K562 (cell line): ENCODE results near the gene KRTAP4-7.
"Not testable (repeated sequence)": the region's sequence is repeated elsewhere in the genome, so short reads cannot be mapped to it uniquely, and the experiment has no call there.

Experiments
- ATF3 ChIP-seq, 2 experiments: fragments of 450-650 bp in 1 of 2; sonication (generic) in 1 of 2; formaldehyde crosslinking in 1 of 2; IDR thresholded peaks in 1 of 2; conservative IDR thresholded peaks in 1 of 2; 2 replicates each; pipeline versions ENCODE4 v1.6.1 to v1.8.1; 2016 to 2023; ENCODE audit warnings: mild to moderate bottlenecking in 2 of 2, moderate library complexity in 2 of 2, inconsistent platforms in 1 of 2, missing genetic modification reagents in 1 of 2
- CEBPZ ChIP-seq: fragments of 150-350 bp; IDR thresholded peaks from 2 replicates; pipeline ENCODE4 v1.6.1; 2014; ENCODE audit warnings: low read depth, mild to moderate bottlenecking, low read length, borderline replicate concordance
- GTF2E2 ChIP-seq: fragments of 200-800 bp; sonication (Bioruptor generic); IDR thresholded peaks from 2 replicates; pipeline ENCODE4 v1.6.1; 2016; ENCODE audit warnings: missing genetic modification characterization, missing compliant biosample characterization
- MXI1 ChIP-seq: IDR thresholded peaks from 2 replicates; pipeline ENCODE4 v1.6.1; 2011; ENCODE audit warnings: low read depth, mild to moderate bottlenecking, improper control_type of control experiment, low read length
- NFYB ChIP-seq: IDR thresholded peaks from 2 replicates; pipeline ENCODE4 v1.6.1; 2011; ENCODE audit warnings: mild to moderate bottlenecking, moderate library complexity; ENCODE audit not compliant: insufficient read length; ENCODE audit errors: extremely low read depth
- RAD51 ChIP-seq: fragments of 450-650 bp; IDR thresholded peaks from 2 replicates; pipeline ENCODE4 v1.7.1; 2016; ENCODE audit warnings: low read depth, mild to moderate bottlenecking, borderline replicate concordance
- RNF2 ChIP-seq: sonication (generic); IDR thresholded peaks from 2 replicates; pipeline ENCODE4 v1.6.1; 2016
- TBL1XR1 ChIP-seq, 2 experiments: IDR thresholded peaks; 2 replicates each; pipeline ENCODE4 v1.6.1; 2012; ENCODE audit warnings: improper control_type of control experiment in 2 of 2, low read length in 2 of 2, mild to moderate bottlenecking in 1 of 2
- THRB ChIP-seq: fragments of 450-650 bp; formaldehyde crosslinking; conservative IDR thresholded peaks from 2 replicates; pipeline ENCODE4 v1.4.0; 2022; ENCODE audit warnings: mild to moderate bottlenecking, missing genetic modification characterization
- ZNF239 ChIP-seq: fragments of 250-450 bp; sonication (Bioruptor Pico); IDR thresholded peaks from 2 replicates; pipeline ENCODE4 v1.4.0; 2020; ENCODE audit warnings: mild to moderate bottlenecking
- ZNF764 ChIP-seq: fragments of 250-450 bp; sonication (Bioruptor Pico); IDR thresholded peaks from 2 replicates; pipeline ENCODE4 v1.4.0; 2020; ENCODE audit warnings: low read depth, mild to moderate bottlenecking, moderate library complexity
- ZNF785 ChIP-seq: fragments of 250-450 bp; sonication (Bioruptor Pico); IDR thresholded peaks from 2 replicates; pipeline ENCODE4 v1.4.0; 2020; ENCODE audit warnings: mild to moderate bottlenecking
- TF ChIP-seq, protein P1 (sequence below), 3 experiments: IDR thresholded peaks in 2 of 3; conservative IDR thresholded peaks in 1 of 3; 2 replicates each; pipeline ENCODE4 v1.5.1; 2011 to 2012; ENCODE audit warnings: low read length in 3 of 3, mild to moderate bottlenecking in 3 of 3, control low read depth in 2 of 3, improper control_type of control experiment in 1 of 3, inconsistent platforms in 1 of 3, low read depth in 1 of 3, mixed read lengths in 1 of 3, moderate library complexity in 1 of 3; ENCODE audit not compliant: insufficient read depth in 2 of 3

DNA sequence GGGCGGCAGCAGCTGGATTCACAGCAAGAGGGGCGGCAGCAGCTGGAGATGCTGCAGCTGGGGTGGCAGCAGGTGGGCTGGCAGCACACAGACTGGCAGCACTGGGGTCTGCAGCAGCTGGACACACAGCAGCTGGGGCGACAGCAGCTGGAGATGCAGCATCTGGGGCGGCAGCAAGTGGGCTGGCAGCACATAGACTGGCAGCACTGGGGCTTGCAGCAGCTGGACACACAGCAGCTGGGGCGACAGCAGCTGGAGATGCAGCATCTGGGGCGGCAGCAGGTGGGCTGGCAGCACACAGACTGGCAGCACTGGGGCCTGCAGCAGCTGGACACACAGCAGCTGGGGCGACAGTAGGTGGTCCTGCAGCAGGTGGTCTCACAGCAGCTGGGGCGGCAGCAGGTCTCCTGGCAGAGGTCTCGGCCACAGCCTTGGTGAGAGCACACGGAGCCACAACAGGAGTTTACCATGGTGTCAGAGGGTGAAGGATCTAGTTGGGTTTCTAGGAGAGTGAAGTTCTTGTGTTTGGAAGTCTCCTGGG lies 34.0 kb downstream of the KRTAP4-7 start, which contains the start of gene KRTAP4-11:
- TF ChIP-seq RNF2; ZNF764 (CRISPR knock-in tag); NFYB; GTF2E2 (tag); ATF3 (IDR thresholded peaks at IDR 0.05); ATF3 (CRISPR knock-in tag; conservative IDR thresholded peaks at IDR 0.05); THRB (CRISPR knock-in tag); CEBPZ; MXI1; ZNF785 (CRISPR knock-in tag); TBL1XR1 (IDR thresholded peaks at IDR 0.05; ENCODE audit: low read length in 2 of 2); ZNF239; RAD51: not testable (repeated sequence)
- TF ChIP-seq, protein P1, sequence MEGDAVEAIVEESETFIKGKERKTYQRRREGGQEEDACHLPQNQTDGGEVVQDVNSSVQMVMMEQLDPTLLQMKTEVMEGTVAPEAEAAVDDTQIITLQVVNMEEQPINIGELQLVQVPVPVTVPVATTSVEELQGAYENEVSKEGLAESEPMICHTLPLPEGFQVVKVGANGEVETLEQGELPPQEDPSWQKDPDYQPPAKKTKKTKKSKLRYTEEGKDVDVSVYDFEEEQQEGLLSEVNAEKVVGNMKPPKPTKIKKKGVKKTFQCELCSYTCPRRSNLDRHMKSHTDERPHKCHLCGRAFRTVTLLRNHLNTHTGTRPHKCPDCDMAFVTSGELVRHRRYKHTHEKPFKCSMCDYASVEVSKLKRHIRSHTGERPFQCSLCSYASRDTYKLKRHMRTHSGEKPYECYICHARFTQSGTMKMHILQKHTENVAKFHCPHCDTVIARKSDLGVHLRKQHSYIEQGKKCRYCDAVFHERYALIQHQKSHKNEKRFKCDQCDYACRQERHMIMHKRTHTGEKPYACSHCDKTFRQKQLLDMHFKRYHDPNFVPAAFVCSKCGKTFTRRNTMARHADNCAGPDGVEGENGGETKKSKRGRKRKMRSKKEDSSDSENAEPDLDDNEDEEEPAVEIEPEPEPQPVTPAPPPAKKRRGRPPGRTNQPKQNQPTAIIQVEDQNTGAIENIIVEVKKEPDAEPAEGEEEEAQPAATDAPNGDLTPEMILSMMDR (IDR thresholded peaks at IDR 0.05 in 2 of 3, conservative IDR thresholded peaks at IDR 0.05 in 1 of 3; ENCODE audit: insufficient read depth in 2 of 3, low read depth in 1 of 3, low read length in 3 of 3), result not testable (repeated sequence)
